ENCODE data around the gene PHLDB2.

GRCh38 chr3:112004669-112005068 is 145.6 kb downstream of the PHLDB2 start:
- TF ChIP-seq FOS (IDR thresholded peaks at IDR 0.05; ENCODE audit: borderline replicate concordance, extremely low read depth, insufficient read length) = no peak
- no peak for TF ChIP-seq POLR2A (IDR thresholded peaks at IDR 0.05; ENCODE audit: low read depth, low read length)
- TF ChIP-seq CTCF (IDR thresholded peaks at IDR 0.05 in 2 of 3, conservative IDR thresholded peaks at IDR 0.05 in 1 of 3; ENCODE audit: control insufficient read depth in 2 of 3, extremely low read depth in 1 of 3, insufficient read depth in 1 of 3, low read depth in 3 of 3, low read length in 3 of 3) = no peak
- no peak for TF ChIP-seq EZH2 (IDR thresholded peaks at IDR 0.05; ENCODE audit: borderline replicate concordance, control insufficient read depth, low read depth, low read length)
- no peak for TF ChIP-seq MAX (IDR thresholded peaks at IDR 0.05; ENCODE audit: low read depth, low read length)
- TF ChIP-seq ATF3 (IDR thresholded peaks at IDR 0.05; ENCODE audit: borderline replicate concordance, extremely low read depth, low read depth, low read length) = no peak
- TF ChIP-seq ELK1 (IDR thresholded peaks at IDR 0.05; ENCODE audit: low read depth, low read length) = no peak
- no peak for TF ChIP-seq REST (IDR thresholded peaks at IDR 0.05; ENCODE audit: low read depth, low read length)
- no peak for TF ChIP-seq TAF1 (IDR thresholded peaks at IDR 0.05; ENCODE audit: borderline replicate concordance, low read depth, low read length)
- no peak for TF ChIP-seq CEBPB (IDR thresholded peaks at IDR 0.05; ENCODE audit: borderline replicate concordance in 1 of 2, low read depth in 2 of 2, low read length in 2 of 2)
